Activated CD8-positive, alpha-beta T cell treated with anti-CD3 and anti-CD28 coated beads for 36 hours (primary cell): ENCODE data around the gene CRTC1. TPM values are rescaled to one million over a fixed set of nuclear protein-coding genes. Genes with fewer than 3 reads are reported as not detected.
"Not testable (repeated sequence)": the region's sequence is repeated elsewhere in the genome, so short reads cannot be mapped to it uniquely, and the experiment has no call there.

Experiments
- ATAC-seq: fragments of 200-7000 bp; cut with Tn5 transposase; one replicate; pipeline ENCODE4 v1.10.0; 2021; ENCODE audit warnings: mild to moderate bottlenecking, moderate library complexity
- CTCF ChIA-PET: fragments of 350-600 bp; sonication (Branson Sonifier 250); formaldehyde crosslinking; loops from one replicate; lab custom pipeline; 2021; ENCODE audit warnings: antibody characterized with exemption; lab: Charles Lee
- POLR2A ChIA-PET: fragments of 350-600 bp; sonication (Branson Sonifier 250); formaldehyde crosslinking; loops from one replicate; lab custom pipeline; 2021; ENCODE audit warnings: antibody characterized with exemption; lab: Charles Lee
- DNase-seq: peaks from one replicate; pipeline ENCODE4 v3.0.0-alpha.2; 2020
- H3K27ac Mint-ChIP-seq: one replicate; pipeline ENCODE4 v1.8.0; 2021; ENCODE audit warnings: mild to moderate bottlenecking, mixed read lengths
- H3K27me3 Mint-ChIP-seq: one replicate; pipeline ENCODE4 v1.8.0; 2021; ENCODE audit warnings: mixed read lengths
- H3K36me3 Mint-ChIP-seq: one replicate; pipeline ENCODE4 v1.8.0; 2021; ENCODE audit warnings: low read depth, mixed read lengths
- H3K4me1 Mint-ChIP-seq: one replicate; pipeline ENCODE4 v1.8.0; 2021; ENCODE audit warnings: low read depth, mixed read lengths
- H3K4me3 Mint-ChIP-seq: one replicate; pipeline ENCODE4 v1.8.0; 2021; ENCODE audit warnings: mild to moderate bottlenecking, moderate library complexity, mixed read lengths
- H3K9me3 Mint-ChIP-seq: one replicate; pipeline ENCODE4 v1.8.0; 2021; ENCODE audit warnings: mixed read lengths
- CTCF ChIP-seq: fragments of 200-600 bp; IDR thresholded peaks from one replicate; pipeline ENCODE4 v1.8.0; 2022; ENCODE audit warnings: antibody characterized with exemption, mild to moderate bottlenecking
- intact Hi-C: fragments of 100-400 bp; cut with micrococcal nuclease; formaldehyde crosslinking; loops from one replicate; pipeline ENCODE4 v1.10.0; 2022
- total RNA-seq, 2 experiments: library from RNA; stranded (reverse); gene quantifications; one replicate each; pipeline ENCODE4 v1.2.3, GENCODE V29; 2021

The CRTC1 gene
- total RNA-seq, 2 experiments from 2014 or later = 4.4 to 4.5 TPM

- POLR2A ChIA-PET = interaction anchor here (0.5 kb wide), 1 partner anchor 61 kb away, joined by 3 read pairs; no protein-coding TSS in a partner anchor
- peaks cover 4% of the 10 kb centered on the region for H3K36me3 Mint-ChIP-seq
- no peaks in the 10 kb centered on the region for H3K27me3 Mint-ChIP-seq
Observed at GRCh38 chr19:18672606-18673337, 10.7 kb upstream of the CRTC1 start.

GRCh38 chr19:18674616-18675015 lies 8.9 kb upstream of the CRTC1 start:
- TF ChIP-seq CTCF = no peak
- Mint-ChIP-seq H3K27me3 (no peaks in the 10 kb centered on the region), H3K4me1 (peaks cover 1% of the 10 kb centered on the region), H3K27ac (no peak overlapping the region), H3K36me3 (peaks cover 2% of the 10 kb centered on the region), H3K4me3 (no peak overlapping the region), H3K9me3 (no peaks in the 10 kb centered on the region)
- CTCF ChIA-PET = interaction anchor here (0.9 to 1.8 kb wide), 3 partner anchors 62 to 204 kb away, joined by 3 read pairs; partner anchors contain the start of genes REX1BD and TMEM59L
- DNase-seq = no peak
- POLR2A ChIA-PET = no interaction called here
- intact Hi-C loops = no loop called here
- ATAC-seq = no peak

More at GRCh38 chr19:18672606-18673337, 10.7 kb upstream of the CRTC1 start:
- DNase-seq = peak; percentile 12
- CTCF ChIA-PET = interaction anchor here (1.4 to 1.6 kb wide), 2 partner anchors 79 to 174 kb away, joined by 3 to 4 read pairs; no protein-coding TSS in a partner anchor
- no peak for ATAC-seq
- intact Hi-C loops = no loop called here
- no peak for TF ChIP-seq CTCF
- H3K9me3 Mint-ChIP-seq = no peaks in the 10 kb centered on the region
- no peak overlapping the region for H3K4me3 Mint-ChIP-seq
- H3K27ac Mint-ChIP-seq = no peak overlapping the region
- no peaks in the 10 kb centered on the region for H3K4me1 Mint-ChIP-seq

- CTCF ChIA-PET = interaction anchor here (1.1 to 1.8 kb wide), 4 partner anchors 63 to 205 kb away, joined by 3 to 5 read pairs (median 4); partner anchors contain the start of genes REX1BD and TMEM59L
Observed at GRCh38 chr19:18675779-18676178, 7.7 kb upstream of the CRTC1 start.

GRCh38 chr19:18676692-18677091 lies 6.8 kb upstream of the CRTC1 start:
- Mint-ChIP-seq H3K27ac (no peak overlapping the region), H3K4me1 (peaks cover 1% of the 10 kb centered on the region), H3K9me3 (no peaks in the 10 kb centered on the region), H3K36me3 (no peaks in the 10 kb centered on the region), H3K27me3 (no peaks in the 10 kb centered on the region), H3K4me3 (no peak overlapping the region)
- ATAC-seq (no peak), DNase-seq (no peak)
- ChIA-PET CTCF (interaction anchor here (1.1 to 1.5 kb wide), 2 partner anchors 88 to 157 kb away, joined by 4 to 5 read pairs; partner anchors contain the start of gene REX1BD), POLR2A (no interaction called here)
- no peak for TF ChIP-seq CTCF
- intact Hi-C loops = no loop called here

More at GRCh38 chr19:18675779-18676178, 7.7 kb upstream of the CRTC1 start:
- Mint-ChIP-seq H3K9me3 (no peaks in the 10 kb centered on the region), H3K27me3 (no peaks in the 10 kb centered on the region), H3K4me1 (peaks cover 1% of the 10 kb centered on the region), H3K4me3 (no peak overlapping the region), H3K36me3 (no peaks in the 10 kb centered on the region), H3K27ac (no peak overlapping the region)
- peak; percentile 50 for DNase-seq
- no peak for ATAC-seq
- intact Hi-C loops = no loop called here
- peak; percentile 32 for TF ChIP-seq CTCF
- POLR2A ChIA-PET = no interaction called here

- H3K36me3 Mint-ChIP-seq = no peaks in the 10 kb centered on the region
- no peaks in the 10 kb centered on the region for H3K9me3 Mint-ChIP-seq
- peaks cover 1% of the 10 kb centered on the region for H3K4me1 Mint-ChIP-seq
- POLR2A ChIA-PET = no interaction called here
- intact Hi-C loops = no loop called here
- TF ChIP-seq CTCF = no peak
- no peak overlapping the region for H3K27ac Mint-ChIP-seq
- no peak for DNase-seq
- CTCF ChIA-PET = interaction anchor here (1.5 kb wide), 1 partner anchor 88 kb away, joined by 5 read pairs; the partner anchor contains the start of gene REX1BD
- H3K4me3 Mint-ChIP-seq = no peak overlapping the region
- H3K27me3 Mint-ChIP-seq = no peaks in the 10 kb centered on the region
- no peak for ATAC-seq
Observed at GRCh38 chr19:18677156-18677555, 6.3 kb upstream of the CRTC1 start.

GRCh38 chr19:18680148-18680547 lies 3.3 kb upstream of the CRTC1 start:
- H3K27ac Mint-ChIP-seq, DNase-seq, H3K36me3 Mint-ChIP-seq, H3K9me3 Mint-ChIP-seq, ATAC-seq, POLR2A ChIA-PET, H3K27me3 Mint-ChIP-seq, H3K4me3 Mint-ChIP-seq: not testable (repeated sequence)
- H3K4me1 Mint-ChIP-seq = peaks cover 13% of the 10 kb centered on the region
- CTCF ChIA-PET = interaction anchor here (1.2 kb wide), 1 partner anchor 167 kb away, joined by 3 read pairs; no protein-coding TSS in a partner anchor
- intact Hi-C loops = loop anchor here (10.0 kb wide), 1 partner anchor 155 kb away; the partner anchor contains the start of gene UPF1
